ENCODE results near the gene CCDC177. TPM values are rescaled to one million over a fixed set of nuclear protein-coding genes. Genes with fewer than 3 reads are reported as not detected.

The CCDC177 gene
- total and polyA plus RNA-seq, 2 of the 8 experiments (the other 6 are each of a cell fraction or from before 2014, with no cell fraction given): 0.62 to 2.8 TPM

GRCh38 chr14:69567563-69567962, 7.1 kb downstream of the CCDC177 start:
- peaks cover 0 to 15% of the 10 kb centered on the region in 2 experiments; a peak in 2 of 4 replicates for H3K9me3 ChIP-seq (ENCODE audit: insufficient read depth in 2 of 2, low read depth in 1 of 2, low read length in 1 of 2)
- H2BK12ac ChIP-seq (ENCODE audit: low read depth, low read length): no peak overlapping the region
- H3K56ac ChIP-seq (replicated peaks; ENCODE audit: insufficient read length, low read depth, low read length): no peak overlapping the region
- H4K5ac ChIP-seq (ENCODE audit: insufficient read length, low read depth, low read length): no peak overlapping the region
- H3K23ac ChIP-seq (ENCODE audit: insufficient read length): no peak overlapping the region
- no peak overlapping the region for H2BK15ac ChIP-seq (ENCODE audit: low read length)
- H3K4ac ChIP-seq (replicated peaks; ENCODE audit: insufficient read length, low read depth, low read length): no peak overlapping the region
- peaks cover 16 to 28% (median 25%) of the 10 kb centered on the region in 4 experiments for H3K27me3 ChIP-seq (replicated peaks in 1 of 4; ENCODE audit: control insufficient read depth in 3 of 4, extremely low read depth in 1 of 4, insufficient read depth in 3 of 4, low read length in 3 of 4)
- H3K79me1 ChIP-seq (ENCODE audit: low read depth, low read length): no peaks in the 10 kb centered on the region
- ChIA-PET POLR2A (ENCODE audit: partially characterized antibody) (no interaction called here), CTCF (ENCODE audit: partially characterized antibody) (interaction anchor here (0.6 to 1.3 kb wide), 4 partner anchors 11 to 280 kb away, joined by 3 to 5 read pairs (median 3); no protein-coding TSS in a partner anchor)
- FAIRE-seq: no peak
- no peaks in the 10 kb centered on the region for H3K79me2 ChIP-seq (ENCODE audit: control insufficient read depth in 1 of 2, insufficient read depth in 2 of 2, low read length in 2 of 2)
- 0 out of 7 replicates have a peak, but pooled peaks cover 0 to 2% (median 0%) of the 10 kb centered on the region in 4 experiments for H3K4me1 ChIP-seq (replicated peaks in 1 of 4; ENCODE audit: control insufficient read depth in 3 of 4, insufficient read depth in 4 of 4, low read length in 3 of 4)
- no peak overlapping the region for H3K27ac ChIP-seq (ENCODE audit: low read depth, low read length)
- peaks cover 0 to 18% (median 1%) of the 10 kb centered on the region in 4 experiments; a peak in 3 of 8 replicates for H3K36me3 ChIP-seq (ENCODE audit: control insufficient read depth in 2 of 4, insufficient read depth in 4 of 4, low read length in 3 of 4)
- no peak overlapping the region for H2BK20ac ChIP-seq (ENCODE audit: low read length)
- H2BK5ac ChIP-seq (ENCODE audit: low read depth, low read length): no peak overlapping the region
- peaks cover 6% of the 10 kb centered on the region; the same call in 1 of the 2 replicates for H3K23me2 ChIP-seq (ENCODE audit: low read depth, low read length)
- no peak overlapping the region for H3K14ac ChIP-seq (ENCODE audit: insufficient read length)
- no peak overlapping the region for H2AFZ ChIP-seq (ENCODE audit: low read length)
- no peaks in the 10 kb centered on the region for H4K20me1 ChIP-seq (replicated peaks in 1 of 2; ENCODE audit: control insufficient read depth in 1 of 2, insufficient read depth in 2 of 2, low read length in 2 of 2)
- 89% methylated on average over 5 of the region's 5 CpGs; no CpG with 5 or more reads in 1 of the 2 experiments for WGBS, 2 experiments (ENCODE audit: extremely low coverage in 1 of 2, insufficient coverage in 1 of 2, insufficient read length in 1 of 2, insufficient replicate concordance in 2 of 2, low coverage in 1 of 2, low lambda C conversion rate in 2 of 2, missing lambda C conversion rate in 1 of 2)
- no peak for TF ChIP-seq CEBPB (IDR thresholded peaks at IDR 0.05; ENCODE audit: low read depth, low read length)
- no peak overlapping the region for H3K18ac ChIP-seq (ENCODE audit: extremely low read depth, low read length)
- no peak overlapping the region for H4K8ac ChIP-seq (ENCODE audit: extremely low read depth, insufficient read depth, low read length)
- H2BK120ac ChIP-seq (replicated peaks; ENCODE audit: low read depth, low read length): no peak overlapping the region
- H2AK5ac ChIP-seq (ENCODE audit: low read depth, low read length): no peak overlapping the region
- H4K91ac ChIP-seq (replicated peaks; ENCODE audit: insufficient read length, low read length): no peak overlapping the region
- H3K4me2 ChIP-seq (ENCODE audit: insufficient read depth in 1 of 2, low read depth in 2 of 2, low read length in 2 of 2): no peak overlapping the region
- H3K9ac ChIP-seq (replicated peaks in 1 of 4; ENCODE audit: extremely low read depth in 1 of 4, low read depth in 3 of 4, low read length in 3 of 4): no peak overlapping the region
- H3K4me3 ChIP-seq (ENCODE audit: extremely low read depth in 1 of 4, insufficient read depth in 2 of 4, low read depth in 3 of 4, low read length in 4 of 4): no peak overlapping the region
- no peak for DNase-seq (ENCODE audit: low read depth in 1 of 2, low spot score in 2 of 2)
